Metanephros (tissue), 2 donors: ENCODE measurements around the gene AGMAT. TPM values are rescaled to one million over a fixed set of nuclear protein-coding genes. Genes with fewer than 3 reads are reported as not detected.

ENCODE experiments used
- small RNA-seq: library from RNA; depleted of rRNA; stranded (forward); fragments of <200 nt; gene quantifications from one replicate; pipeline ENCODE3, GENCODE V24; 2014; ENCODE audit warnings: low replicate concordance
- total RNA-seq: library from RNA; depleted of rRNA; stranded (reverse); fragments of >200 nt; gene quantifications from one replicate; pipeline ENCODE4 v1.2.3, GENCODE V29; 2014

Gene AGMAT, protein sequence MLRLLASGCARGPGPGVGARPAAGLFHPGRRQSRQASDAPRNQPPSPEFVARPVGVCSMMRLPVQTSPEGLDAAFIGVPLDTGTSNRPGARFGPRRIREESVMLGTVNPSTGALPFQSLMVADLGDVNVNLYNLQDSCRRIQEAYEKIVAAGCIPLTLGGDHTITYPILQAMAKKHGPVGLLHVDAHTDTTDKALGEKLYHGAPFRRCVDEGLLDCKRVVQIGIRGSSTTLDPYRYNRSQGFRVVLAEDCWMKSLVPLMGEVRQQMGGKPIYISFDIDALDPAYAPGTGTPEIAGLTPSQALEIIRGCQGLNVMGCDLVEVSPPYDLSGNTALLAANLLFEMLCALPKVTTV
- total RNA-seq, result 20.6 TPM

DNA sequence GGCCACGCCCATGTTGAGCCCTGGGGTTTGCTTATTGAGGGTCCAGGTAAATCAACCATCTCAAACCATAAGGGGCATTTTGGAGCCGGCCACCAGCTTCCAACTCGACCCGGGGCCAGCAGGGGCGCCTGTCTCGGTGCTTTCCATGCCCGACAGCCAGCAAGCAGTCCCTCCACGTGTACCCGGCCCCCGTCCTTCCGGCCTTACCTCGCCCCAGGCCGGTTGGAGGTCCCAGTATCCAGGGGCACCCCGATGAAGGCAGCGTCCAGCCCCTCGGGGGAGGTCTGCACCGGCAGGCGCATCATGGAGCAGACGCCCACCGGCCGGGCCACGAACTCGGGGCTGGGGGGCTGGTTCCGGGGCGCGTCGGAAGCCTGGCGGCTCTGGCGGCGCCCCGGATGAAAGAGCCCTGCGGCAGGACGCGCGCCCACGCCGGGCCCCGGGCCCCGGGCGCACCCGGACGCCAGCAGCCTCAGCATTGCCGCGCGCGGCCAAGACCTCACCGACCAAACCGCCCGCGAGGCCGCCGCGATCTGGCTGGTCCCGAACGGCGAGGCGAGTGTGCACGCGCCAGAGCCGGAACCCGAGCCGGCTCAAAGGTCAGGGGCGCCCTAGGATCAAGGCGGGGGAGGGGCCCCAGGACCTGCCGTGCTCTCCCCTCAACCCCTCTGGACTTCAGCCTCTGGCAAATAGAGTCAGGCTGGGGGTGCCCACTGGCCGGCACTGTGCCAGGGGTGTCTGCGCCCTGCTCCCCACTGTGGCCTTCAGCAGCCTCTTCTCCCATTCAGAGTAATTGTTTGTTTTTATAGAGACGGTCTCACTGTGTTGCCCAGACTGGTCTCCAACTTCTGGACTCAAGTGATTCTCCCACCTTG, at the start of gene AGMAT:
AGMAT (minus strand) TSS at position 563 of the 875 bp plus-strand sequence; CDS start at position 479, 84 bp downstream.

DNA sequence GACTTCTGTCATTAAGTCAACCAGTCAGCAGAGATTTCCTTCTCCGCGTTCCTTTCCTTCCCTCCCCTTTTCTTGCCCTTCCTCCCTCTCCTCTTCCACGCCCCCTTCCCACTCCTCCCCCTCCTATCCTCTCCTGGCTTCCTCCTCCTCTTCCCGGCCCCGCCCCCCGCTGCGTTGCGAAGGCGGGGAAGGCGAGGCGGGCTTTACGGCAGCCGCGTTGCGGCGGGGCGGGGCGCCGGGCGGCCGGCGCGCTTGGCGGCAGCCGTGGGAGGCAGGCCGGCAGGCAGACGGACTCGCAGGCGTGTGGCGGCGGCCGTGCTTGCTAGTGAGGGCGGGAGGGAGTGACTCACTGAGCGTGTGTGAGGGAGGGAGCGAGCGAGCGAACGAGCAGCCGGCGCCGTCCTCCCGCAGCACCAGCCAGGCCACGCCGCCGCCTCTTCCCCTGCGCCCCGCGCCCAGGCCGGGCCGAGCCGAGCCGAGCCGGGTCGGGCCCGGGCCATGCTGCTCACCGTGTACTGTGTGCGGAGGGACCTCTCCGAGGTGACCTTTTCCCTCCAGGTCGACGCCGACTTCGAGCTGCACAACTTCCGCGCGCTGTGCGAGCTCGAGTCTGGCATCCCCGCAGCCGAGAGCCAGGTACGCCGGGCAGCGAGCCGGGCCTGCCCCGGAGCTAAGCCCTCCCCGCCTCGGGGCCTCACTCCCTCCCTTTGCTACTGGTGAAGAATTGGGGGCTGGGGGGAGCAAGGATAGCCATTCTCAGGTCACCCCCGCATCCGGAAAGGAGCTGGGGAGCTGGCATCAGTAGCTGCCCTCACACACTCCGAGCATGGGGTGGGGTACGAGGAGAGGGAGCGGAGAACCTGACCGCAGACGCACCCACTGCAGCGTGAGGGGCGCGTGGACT, 32.6 kb upstream of the AGMAT start, which contains the start of gene DDI2:
DDI2 (plus strand) TSS at position 286 of the 904 bp plus-strand sequence; CDS start at position 499, 213 bp downstream.

DNA sequence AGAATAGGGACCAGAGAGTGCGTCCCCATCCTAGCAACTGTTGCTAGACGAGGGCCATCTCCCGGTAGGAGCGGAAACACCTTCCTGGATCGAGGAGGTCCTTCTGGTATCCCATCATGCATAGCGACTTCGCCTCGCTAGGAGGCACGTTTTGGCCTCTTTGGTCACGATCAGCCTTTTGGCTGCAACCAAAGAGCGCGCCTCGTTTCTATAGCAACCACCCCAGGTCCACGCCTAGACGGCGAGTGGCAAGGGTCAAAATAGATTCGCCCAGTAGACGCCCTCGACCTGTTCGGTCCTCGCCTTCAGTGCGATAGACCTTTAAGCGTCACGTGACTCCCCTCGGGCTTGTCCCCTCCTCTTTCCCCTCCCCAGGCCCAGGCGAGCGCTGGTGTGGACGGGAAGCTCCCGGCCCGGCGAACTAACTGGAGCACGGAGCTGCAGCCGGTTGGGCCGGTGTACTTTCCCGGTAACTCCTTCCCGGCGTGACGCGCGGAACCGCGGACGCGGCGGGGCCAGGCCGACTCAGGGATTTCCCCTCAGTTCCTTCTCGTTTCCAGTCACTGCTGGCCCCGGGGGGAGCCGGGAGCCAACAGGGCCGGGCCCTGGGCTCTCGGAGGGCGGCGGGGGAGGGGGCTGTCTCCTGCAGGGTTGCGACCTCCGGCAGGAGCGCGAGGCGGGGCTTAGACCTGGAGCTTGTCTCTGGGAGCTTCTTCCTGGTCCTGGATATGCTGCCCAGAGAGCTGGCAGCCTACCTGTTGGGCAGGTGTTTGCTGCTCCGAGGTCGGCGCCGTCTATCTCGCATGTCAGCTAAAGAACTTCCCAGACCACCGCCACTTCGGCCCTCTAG, 58.1 kb downstream of the AGMAT start, which contains the start of gene DNAJC16:
DNAJC16 (plus strand) TSS at position 359 of the 850 bp plus-strand sequence. CDS start 2,258 bp downstream, outside the sequence.

DNA sequence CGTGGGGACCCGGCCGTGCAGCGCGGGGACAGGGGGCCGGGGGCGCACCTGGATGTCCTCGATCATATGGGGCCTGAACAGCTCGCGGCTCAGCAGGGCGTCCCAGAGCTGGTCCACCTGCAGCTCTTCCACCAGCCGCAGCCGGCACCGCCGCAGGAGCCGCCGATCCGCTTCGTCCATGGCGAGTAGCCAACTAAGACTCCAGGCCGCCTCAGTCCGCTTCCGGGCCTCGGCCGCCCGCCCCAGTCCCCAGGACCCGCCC, 60.9 kb downstream of the AGMAT start, which contains the start of gene CASP9:
CASP9 (minus strand) TSS at position 195 of the 262 bp plus-strand sequence; CDS start at position 180, 15 bp downstream.

Small RNA genes lying within 50 kb of the gene (small RNA-seq; reads per million reads assigned to genes)
- gene CD24P1 (not detected), gene RNU7-179P (not detected), gene SCARNA21B (not detected)

Other genes with a start within 250 kb of the AGMAT start
- gene EFHD2, start 175.2 kb downstream of the AGMAT start, total RNA-seq, result 15.1 TPM
- gene CTRC, start 146.6 kb downstream of the AGMAT start, total RNA-seq, result 0.47 TPM
- not detected for gene CELA2A, start 128.3 kb downstream of the AGMAT start, total RNA-seq
- gene CELA2B, start 108.9 kb downstream of the AGMAT start, total RNA-seq, result not detected
- 33.8 TPM for gene CASP9, start 60.8 kb downstream of the AGMAT start, total RNA-seq
- 19.3 TPM for gene DNAJC16, start 58.2 kb downstream of the AGMAT start, total RNA-seq
- 55.6 TPM for gene DDI2, start 32.4 kb upstream of the AGMAT start, total RNA-seq
- gene PLEKHM2, start 99.3 kb upstream of the AGMAT start, total RNA-seq, result 53.5 TPM
- 3.4 TPM for gene SLC25A34, start 151.2 kb upstream of the AGMAT start, total RNA-seq
- 2.5 TPM for gene TMEM82, start 157.4 kb upstream of the AGMAT start, total RNA-seq
- 91.0 TPM for gene FBLIM1, start 173.7 kb upstream of the AGMAT start, total RNA-seq
- 4.7 TPM for gene UQCRHL, start 222.6 kb upstream of the AGMAT start, total RNA-seq